HG03045 (cell line): Measurements from ENCODE around the gene SLC25A19.

ENCODE experiments used
- ATAC-seq: cut with Tn5 transposase; IDR thresholded peaks from one replicate; pipeline ENCODE4 v1.9.1; 2021; ENCODE audit warnings: mild to moderate bottlenecking, moderate library complexity; ENCODE audit not compliant: unreplicated experiment

Gene SLC25A19

GRCh38 chr17:75289115-75289831 lies at the start of gene SLC25A19:
Gene SLC25A19, minus strand, starts transcription at chr17:75289433. Its CDS starts 2,669 bp downstream, at chr17:75286764.
- peak; percentile 92 for ATAC-seq

DNA sequence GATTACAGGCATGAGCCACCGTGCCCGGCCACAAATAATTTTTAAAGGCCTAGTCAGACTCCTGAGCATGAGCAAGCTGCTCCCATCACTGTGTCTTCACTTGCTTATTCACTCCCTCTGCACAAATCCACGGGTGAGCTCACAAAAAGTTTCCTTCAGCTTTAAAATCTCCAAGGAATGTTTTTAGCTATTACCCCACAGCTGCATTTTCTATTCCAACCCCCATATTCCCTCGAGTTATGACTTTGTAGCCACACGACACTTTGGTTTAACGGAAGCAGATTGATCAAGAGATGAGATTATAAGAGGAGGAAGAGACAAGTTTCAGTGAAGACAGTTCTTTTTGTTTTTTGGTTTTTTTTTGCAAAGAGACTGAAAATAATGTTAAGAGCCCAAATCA lies 49.1 kb upstream of the SLC25A19 start:
- ATAC-seq, result no peak

- no peak for ATAC-seq
These were observed 46.1 kb upstream of the SLC25A19 start for GRCh38 chr17:75335315-75335714.

DNA sequence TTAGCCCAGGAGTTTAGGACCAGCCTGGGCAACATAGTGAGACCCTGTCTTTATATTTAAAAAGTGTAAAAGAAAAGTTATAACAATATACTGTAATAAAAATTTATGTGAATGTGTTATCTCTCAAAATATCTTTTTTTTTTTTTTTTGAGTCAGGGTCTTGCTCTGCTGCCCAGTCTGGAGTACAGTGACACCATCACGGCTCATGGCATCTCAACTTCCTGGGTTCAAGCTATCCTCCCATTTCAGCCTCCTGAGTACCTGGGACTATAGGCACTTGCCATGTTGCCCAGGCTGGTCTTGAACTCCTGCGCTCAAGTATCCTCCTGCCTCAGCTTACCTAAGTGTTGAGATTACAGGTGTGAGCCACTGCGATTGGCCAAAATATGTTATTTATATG lies 45.5 kb upstream of the SLC25A19 start:
- ATAC-seq, result no peak

- ATAC-seq, result no peak
These were observed 42.4 kb upstream of the SLC25A19 start for GRCh38 chr17:75331671-75332070.

GRCh38 chr17:75327757-75328156 lies 38.5 kb upstream of the SLC25A19 start:
- ATAC-seq, result no peak

GRCh38 chr17:75326226-75326848 lies 37.1 kb upstream of the SLC25A19 start:
- ATAC-seq, result no peak

DNA sequence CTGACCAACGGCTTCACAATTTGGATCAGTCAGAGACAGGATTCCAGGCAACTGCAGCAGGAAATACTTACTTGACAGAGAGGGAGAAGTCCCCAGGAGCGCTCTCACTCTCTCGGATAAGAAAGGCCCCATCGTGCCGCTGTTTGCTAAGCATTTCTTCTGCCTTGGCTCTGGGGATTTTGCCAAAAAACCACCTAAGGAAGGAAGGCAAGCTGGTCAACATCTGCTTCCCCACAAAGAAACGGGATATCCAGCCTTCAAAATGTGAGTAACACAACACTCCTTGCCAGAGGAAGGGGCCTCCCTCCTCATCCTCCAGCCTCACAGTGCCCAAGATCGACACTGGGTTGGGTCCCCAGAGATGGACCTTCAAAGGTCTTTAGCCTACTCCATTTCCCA lies 36.6 kb upstream of the SLC25A19 start:
- ATAC-seq, result no peak

DNA sequence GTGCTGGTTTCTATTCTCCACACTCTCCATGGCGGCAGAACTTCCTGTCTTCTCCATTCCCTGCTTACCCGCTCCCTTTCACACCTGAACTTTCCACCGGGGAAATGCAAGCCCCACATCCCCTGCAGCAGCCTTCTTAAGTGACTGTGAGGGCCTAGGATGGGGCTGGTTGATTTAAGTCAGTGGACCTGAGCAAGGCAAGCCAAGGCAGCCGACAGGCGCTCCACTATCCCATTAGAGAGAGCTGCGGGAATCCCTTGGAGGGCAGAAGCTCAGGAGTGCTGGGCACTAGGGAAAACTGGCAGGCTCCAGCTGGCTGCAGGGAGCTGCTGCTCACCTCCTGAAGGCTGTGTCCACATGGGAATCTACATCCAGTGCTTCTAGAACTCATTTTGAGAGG lies 36.1 kb upstream of the SLC25A19 start:
- ATAC-seq, result no peak

DNA sequence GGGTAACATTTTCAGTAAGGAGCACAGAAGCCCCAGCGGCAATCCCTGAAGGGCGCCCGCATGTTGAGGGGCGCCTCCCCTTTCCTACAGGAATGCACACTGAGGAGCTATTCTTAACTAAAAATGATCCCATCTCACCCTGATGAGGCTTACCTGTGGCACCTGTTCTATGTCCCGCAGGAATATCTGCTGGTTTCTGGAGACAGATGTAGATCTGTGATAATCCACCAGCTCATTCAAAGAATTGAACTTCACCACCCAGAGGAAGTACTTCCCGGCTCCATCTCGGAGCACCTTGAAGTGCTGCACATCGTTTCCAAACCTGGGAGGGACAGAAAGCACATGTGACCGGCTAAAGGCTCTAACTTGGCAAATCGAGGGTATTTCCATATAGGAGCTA lies 32.3 kb upstream of the SLC25A19 start:
- ATAC-seq, result no peak

DNA sequence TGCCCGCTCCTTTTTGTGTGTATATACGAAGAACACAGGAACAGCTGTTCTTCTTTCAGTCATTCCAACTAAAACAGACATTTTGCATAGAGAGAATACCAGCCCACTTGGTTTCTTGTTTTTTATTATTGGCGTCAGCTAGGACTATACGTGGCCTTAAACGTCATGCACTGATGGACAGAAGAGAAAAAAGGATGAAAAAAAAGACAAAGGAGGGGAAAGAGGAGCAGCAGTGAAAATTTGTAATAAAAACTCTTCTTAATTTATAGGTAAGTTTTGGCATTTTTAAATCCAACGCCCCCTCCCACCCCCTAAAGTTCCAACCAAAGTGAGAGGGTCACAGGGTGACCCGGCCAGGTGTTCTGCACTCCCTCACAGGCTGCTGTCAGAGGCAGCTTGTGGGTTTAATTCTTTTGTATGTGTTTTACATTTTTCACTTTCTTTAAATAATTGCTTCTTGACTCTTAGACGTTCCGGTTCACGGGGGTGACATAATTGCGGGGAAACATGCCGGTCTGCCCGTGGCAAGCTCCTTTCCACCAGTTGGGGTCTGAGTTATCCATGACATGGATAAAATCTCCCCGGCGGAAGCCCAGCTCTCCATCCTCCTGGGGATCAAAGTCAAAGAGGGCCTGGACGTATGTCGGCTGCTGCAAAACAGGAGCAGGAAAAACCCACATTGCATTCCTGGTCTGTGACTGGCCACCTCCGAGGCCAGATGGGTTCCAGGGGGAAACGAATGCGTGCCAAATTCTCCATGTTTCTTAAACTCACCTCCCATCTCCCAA lies 30.9 kb upstream of the SLC25A19 start:
- ATAC-seq, result peak; percentile 45

GRCh38 chr17:75318615-75319222 lies 29.5 kb upstream of the SLC25A19 start:
- no peak for ATAC-seq

- no peak for ATAC-seq
These were observed 29.0 kb upstream of the SLC25A19 start for GRCh38 chr17:75318211-75318610.

DNA sequence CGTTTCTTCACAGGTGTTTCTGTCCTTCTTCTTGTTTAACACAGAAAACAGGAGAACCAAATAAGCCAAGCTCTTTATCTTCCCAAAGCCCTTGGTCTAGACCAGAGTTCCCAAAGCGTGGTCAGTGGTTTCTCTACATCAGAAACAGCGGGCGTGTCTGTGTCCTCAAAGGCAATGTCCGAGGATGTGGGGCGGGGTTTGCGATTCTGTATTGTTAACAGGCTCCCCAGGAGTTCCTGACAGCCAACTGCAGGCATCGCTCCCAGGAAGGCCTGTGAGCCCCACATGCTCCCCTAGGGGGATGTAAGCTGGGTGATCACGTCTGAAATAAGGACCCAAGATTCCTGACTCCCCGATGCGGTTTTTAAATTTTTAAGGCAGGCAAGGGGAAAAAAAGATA lies 28.4 kb upstream of the SLC25A19 start:
- ATAC-seq, result no peak

- ATAC-seq, result no peak
These were observed 27.0 kb upstream of the SLC25A19 start for GRCh38 chr17:75316253-75316652.

DNA sequence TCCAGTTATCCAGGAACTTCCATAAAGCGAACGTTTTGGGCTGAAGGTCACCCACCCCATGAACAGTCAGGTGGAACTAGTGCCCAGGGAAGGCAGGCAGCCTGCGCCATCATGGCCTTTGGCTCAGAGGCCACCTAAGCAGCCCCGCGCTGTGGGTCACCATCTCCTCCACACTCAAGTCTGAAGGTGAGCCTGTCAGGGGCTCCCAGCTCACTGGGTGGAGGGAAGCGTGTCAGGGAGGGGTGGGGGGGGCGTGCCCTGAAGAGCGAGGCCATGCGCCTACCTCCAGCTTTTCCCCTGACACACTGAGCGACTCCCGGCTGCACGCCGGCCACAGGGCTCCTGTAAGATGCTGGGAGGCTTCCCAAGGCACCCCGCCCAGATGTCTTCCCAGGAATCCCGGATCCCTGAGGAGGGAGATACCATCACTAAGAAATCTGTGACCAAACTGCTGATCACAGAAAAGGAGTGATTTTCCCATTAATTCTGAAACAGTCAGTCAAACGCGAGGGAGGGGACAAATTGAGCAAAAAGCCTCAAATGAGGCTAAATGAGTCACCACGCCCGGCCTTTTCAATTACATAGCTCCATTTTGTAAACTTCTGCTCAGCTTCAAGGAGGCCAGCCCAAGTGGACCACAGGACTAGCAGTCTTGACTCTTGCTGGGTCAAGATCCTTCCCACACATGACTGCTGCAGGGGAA lies 26.5 kb upstream of the SLC25A19 start:
- no peak for ATAC-seq

DNA sequence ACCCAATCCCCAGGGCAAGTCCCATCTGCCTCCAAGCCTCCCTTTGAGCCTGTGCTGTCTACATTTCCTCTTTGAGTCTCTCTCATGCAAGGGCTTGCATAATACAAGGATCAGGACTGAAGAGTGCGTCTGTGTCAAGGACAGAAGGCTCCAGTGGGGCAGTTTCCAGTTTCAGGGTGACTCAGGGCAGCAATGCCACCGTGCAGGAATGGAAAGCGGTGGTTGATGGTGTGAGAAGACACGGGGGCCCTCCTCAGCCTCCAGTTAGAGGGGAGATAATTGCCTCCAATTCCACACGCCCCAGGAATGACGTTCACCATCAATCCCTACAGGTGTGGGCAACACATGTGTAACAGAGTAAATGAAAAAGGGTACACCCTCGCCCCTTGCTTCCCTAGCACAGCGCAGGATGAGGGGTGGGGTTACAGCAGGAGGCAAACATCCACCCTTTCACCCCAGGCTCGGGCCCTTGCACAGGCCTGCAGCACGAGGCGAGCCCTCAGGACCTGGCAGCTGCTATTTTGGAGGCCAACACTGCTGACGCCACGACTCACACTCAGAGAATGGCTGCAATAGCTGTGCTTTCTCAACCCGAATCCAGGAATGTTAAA lies 24.8 kb upstream of the SLC25A19 start:
- peak; percentile 53 for ATAC-seq

DNA sequence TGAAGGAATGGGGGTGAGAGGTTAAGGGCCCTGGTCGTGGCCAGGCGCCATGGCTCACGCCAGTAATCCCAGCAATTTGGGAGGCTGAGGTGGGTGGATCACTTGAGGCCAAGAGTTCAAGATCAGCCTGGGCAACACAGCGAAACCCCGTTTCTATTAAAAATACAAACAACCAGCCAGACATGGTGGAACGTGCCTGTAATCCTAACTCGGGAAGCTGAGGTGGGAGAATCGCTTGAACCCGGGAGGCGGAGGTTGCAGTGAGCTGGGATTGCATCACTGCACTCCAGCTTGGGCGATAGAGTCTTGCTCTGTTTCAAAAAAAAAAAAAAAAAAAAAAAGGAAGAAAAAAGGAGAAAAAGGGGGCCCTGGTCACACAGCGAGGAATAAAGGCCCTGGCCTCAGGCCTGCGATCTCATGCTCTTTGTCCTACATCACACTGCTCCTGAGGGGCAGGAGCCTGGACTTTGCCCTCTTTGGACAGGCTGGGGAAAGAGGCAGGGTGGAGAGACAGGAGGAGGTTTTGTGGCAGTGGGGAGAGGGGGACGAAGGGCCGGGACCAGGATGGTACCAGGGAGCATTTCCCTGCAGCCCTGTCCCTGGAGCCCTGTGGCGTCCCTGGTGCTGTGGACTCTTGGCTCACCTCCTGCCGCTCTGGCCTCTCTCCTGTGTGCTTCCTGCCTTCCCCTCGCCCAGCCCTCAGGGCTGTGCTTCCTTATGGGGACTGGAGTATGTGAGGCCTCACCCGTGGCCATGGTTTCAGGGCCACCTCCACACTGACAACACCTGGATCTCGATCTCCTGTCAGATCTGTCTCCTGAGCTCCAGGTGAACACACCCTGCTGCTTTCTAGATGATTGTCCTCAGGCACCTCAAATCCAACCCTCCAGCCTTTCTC lies 19.7 kb upstream of the SLC25A19 start:
- no peak for ATAC-seq

DNA sequence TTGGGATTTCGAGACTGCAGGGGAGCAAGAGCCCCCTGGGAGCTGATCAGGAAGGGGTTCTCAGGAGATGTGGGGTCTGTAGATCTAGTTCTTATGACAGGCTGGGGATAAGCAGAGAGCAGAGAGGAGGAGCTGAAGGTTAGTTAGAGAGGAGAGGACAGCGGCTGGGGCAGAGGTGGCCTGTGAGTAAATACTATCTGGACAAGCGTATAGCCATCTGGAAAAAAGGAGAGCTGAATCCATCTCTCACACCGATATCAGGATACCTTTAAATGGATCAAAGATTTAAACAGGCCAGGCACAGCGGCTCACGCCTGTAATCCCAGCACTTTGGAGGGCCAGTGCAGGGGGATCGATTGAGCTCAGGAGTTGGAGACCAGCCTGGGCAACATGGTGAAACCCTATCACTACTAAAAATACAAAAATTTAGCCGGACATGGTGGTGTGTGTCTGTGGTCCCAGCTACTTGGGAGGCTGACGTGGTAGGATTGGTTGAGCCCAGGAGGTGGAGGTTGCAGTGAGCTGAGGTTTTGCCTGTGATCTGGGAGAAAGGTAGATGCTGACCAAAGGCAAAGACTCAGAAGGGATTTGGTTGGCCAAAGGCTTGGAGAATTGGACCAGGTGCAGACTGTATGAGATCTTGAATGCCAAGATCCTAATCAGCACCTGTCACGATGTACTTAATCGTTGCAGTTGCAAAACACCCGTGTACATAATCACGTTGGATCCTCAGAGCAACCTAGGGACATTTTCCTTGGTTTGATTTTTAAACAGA lies 18.9 kb upstream of the SLC25A19 start:
- no peak for ATAC-seq
